Aortic smooth muscle cell (primary cell): ENCODE data around the gene PPFIA1. TPM values are rescaled to one million over a fixed set of nuclear protein-coding genes. Genes with fewer than 3 reads are reported as not detected.

Experiments used
- total RNA-seq: library from RNA; depleted of rRNA; stranded (reverse); fragments of >200 nt; gene quantifications from 2 replicates; pipeline ENCODE4 v1.2.3, GENCODE V29; 2014

PPFIA1 gene
- total RNA-seq, result 35.3 and 41.6 TPM in 2 replicates

DNA sequence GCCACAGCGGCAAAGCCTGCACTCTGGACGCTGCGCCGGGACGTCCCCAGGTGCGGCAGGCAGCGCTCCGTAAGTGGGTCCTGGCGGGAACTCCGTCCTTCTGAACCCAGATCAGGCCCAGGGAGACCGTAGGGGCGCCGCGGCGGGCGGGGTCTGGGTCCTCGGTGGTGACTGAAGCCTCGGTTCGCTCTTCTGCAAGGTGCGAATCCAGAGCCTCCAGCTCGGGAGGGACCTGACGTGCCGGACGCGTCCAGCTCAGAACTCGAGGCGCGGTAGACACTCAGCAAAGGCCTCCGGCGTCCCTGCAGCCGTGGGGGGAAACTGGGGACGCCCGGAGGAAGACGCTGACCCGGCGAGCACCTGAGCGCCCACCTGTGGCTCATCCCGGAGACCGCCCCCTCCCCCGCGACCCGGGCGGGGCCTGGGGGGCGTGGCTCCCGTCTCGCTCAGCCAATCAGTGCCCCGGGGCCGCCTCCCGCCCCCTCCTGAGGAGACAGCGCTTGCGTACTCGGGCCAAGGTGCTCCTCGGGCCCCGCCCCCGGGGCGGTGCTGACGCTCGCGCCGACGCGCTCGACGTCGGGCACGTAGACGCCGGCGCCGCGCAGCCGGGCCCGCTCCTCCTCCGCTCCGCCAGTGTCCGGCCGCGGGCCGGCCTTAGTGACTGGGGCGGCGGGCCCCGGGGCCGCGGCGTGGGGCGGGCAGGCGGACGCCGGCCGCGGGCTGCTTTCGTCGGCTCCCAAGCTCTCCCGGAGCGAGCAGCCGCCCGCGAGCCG lies at the start of gene PPFIA1:
TSS of gene PPFIA1 (plus strand) at position 587 of the 773 bp plus-strand sequence. CDS start 1,483 bp downstream, outside the sequence.

DNA sequence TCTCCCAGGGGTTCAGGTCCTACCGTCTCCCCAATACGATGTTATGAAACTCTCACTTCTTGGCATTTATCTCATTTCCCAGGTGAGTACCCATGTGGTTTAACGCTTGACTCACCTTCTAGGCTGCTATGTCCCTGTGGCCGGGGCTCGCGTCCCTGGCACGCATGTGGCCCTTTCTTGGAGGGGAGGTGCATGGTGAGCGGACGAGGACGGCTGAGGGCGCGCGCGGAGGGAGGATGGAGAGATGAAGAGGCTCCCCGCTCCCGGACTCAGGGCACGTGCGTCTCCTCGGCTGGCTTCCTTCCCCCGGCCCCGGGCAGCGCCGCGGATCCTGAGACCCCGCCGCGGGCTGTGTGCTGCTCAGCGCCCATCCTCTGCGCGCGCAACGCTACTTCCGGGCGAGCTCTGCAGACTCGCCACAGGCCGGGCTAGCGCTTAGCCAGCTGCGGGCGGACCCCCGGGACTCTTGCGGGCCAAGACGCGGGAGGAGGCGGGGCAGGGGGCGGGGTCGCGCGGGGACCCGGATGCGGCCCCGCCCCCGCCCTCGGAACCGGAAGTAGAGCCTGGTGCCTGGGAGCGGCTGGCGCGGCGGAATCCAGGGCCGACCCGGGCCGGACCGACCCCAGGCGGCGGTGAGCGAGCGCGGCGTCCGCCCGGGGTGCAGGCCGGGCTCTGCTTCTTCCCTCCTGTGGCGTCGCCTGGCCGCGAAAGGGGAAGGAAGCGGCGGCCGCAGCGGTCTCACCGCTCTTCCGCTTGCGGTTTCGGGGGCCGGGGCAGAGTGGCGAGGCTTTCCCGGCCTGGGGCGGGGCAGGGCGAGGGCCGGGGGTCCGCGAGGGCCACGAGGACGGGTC lies 127.7 kb downstream of the PPFIA1 start, which contains the start of gene CTTN:
TSS of gene CTTN (plus strand) at position 547 of the 851 bp plus-strand sequence. CDS start 8,769 bp downstream, outside the sequence.

Other genes with a start within 250 kb of the PPFIA1 start
- 3.8 and 16.4 TPM in 2 replicates for gene ANO1, start 192.4 kb upstream of the PPFIA1 start, total RNA-seq
- gene FADD, start 67.4 kb upstream of the PPFIA1 start, total RNA-seq, result 29.5 and 30.3 TPM in 2 replicates
- 502 and 529 TPM in 2 replicates for gene CTTN, start 127.8 kb downstream of the PPFIA1 start, total RNA-seq